Brain pericyte (primary cell): Measurements from ENCODE around the gene EXOSC10.
A peak's percentile ranks its signal among the peaks of the same experiment; 100 is the strongest.
"Not testable (repeated sequence)": the region's sequence is repeated elsewhere in the genome, so short reads cannot be mapped to it uniquely, and the experiment has no call there.

ENCODE experiments used
- DNase-seq: peaks from one replicate; pipeline ENCODE4 v3.0.0-alpha.2; 2012; ENCODE audit warnings: low read depth, low spot score

EXOSC10 gene

GRCh38 chr1:11044086-11044848, 55.4 kb downstream of the EXOSC10 start:
- DNase-seq, result no peak

DNA sequence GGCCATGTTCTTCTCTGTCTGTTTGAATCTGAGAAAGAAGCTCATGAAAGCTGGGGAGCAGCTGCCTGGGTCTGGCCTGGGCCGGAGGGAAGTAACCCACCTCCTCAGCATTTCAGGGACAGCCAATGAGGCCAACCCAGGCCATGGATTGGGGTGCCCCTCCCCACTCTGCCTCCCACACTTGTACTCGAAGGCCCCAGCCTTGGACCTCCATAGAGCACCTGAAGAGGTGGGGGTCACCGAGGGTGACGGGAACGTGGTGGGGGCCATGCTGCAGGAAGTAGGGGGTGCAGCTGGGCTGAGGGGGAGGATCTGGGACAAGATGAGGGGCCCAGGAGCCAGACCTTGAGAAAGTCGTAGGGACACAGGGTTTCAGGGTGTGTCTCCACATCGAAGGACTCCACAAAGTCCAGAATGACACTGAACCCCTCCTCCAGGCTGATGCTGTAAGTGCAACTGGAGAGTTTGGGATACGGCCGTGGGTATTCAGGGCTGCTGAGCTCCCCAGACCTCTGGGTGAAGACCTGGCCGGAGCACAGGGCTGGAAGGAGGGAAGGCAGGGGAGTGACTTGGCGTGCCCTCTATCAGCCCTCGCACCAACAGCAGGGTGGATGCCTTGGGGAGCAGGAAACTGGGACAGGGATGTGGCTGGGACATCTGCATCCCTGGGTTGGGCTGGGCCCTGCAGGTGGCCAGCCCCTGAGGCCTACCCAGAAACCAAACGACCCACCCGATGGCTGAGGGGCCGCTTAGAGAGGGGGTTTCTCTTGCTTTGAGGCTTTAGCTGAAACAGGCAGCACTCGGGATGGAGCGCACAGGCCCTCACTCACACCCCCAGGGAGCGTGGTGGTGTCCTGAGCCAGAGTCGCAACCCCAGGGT, 56.4 kb downstream of the EXOSC10 start:
- no peak for DNase-seq

DNA sequence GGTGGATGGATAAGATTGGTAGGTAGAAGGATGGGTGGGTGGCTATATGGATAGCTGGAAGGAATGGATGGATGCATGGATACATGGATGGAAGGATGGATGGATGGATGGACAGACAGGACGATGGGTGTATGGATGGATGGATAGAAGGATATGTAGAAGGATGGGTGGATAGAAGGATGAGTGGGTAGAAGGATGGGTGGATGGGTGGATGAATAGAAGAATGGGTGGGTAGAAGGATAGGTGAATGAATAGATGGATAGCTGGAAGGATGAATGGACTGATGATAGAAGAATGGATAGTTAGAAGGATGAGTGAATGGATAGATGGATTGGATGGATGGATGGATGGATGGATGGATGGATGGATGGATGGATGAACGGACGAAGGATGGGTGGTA, 57.6 kb downstream of the EXOSC10 start:
- DNase-seq, result no peak

DNA sequence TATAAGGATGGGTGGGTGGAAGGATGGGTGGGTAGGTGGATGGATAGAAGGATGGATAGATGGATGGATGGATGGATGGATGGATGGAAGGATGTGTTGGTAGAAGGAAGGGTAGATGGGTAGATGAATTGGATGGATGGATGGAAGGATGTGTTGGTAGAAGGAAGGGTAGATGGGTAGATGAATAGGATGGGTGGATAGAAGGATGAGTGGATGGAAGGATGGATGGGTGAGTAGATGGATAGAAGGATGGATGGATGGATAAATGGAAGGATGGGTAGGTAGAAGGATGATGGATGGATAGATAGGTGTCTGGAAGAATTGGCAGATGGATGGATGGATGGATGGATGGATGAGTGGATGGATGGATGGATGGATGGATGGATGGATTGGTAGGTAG, 58.6 kb downstream of the EXOSC10 start:
- DNase-seq, result no peak

GRCh38 chr1:11040105-11040429, 59.6 kb downstream of the EXOSC10 start:
- DNase-seq, result not testable (repeated sequence)

GRCh38 chr1:11039351-11040104, 60.1 kb downstream of the EXOSC10 start:
- DNase-seq, result no peak

DNA sequence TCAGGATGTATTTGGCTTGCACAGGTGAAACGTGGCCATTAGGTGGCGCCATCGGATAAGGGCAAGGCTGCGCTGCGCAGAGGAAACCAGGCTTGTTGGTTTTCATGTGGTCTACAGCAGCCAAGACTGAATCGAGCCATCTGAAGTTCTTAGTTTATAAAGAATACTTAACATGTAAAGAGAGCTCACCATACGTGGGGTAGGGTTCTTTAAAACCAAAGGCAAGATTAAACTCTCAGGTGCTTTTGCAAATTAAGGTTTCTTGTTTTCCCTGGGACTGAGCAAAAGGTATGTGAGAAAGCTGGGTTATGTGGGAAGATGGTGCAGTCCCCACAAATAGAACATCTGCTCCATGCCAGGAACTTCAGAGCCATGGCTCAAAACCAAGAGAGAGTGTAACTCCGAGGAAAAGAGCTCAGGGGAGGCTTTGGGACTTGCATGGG, 61.9 kb downstream of the EXOSC10 start:
- DNase-seq, result peak; percentile 50

DNA sequence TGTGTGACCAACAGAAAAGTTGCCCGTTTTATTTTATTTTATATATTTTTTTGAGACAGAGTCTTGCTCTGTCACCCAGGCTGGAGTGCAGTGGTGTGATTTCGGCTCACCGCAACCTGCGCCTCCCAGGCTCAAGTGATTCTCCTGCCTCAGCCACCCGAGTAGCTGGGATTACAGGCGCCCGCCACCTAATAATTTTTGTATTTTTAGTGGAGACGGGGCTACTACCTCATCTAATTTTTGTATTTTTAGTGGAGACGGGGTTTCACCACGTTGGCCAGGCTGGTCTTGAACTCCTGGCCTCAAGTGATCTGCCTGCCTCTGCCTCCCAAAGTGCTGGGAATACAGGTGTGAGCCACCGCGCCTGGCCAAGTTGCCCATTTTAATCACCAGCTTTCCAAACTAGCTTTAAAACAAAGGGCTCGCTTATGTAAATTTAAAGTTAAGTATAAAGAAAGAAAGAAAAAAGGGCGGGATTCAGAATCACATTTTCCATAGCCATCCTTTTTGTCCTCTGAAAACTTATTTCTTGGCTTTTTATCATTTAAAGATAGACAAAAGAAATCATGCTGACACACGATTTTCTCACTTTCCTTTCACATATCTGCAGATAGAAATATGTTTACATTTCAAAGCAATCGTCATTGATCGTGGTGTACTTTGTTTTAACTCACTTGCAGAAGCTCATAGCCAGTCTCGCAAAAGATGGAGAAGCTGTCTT, 62.5 kb downstream of the EXOSC10 start:
- DNase-seq, result not testable (repeated sequence)

- DNase-seq, result no peak
These were observed 67.9 kb downstream of the EXOSC10 start for GRCh38 chr1:11031624-11032262.

DNA sequence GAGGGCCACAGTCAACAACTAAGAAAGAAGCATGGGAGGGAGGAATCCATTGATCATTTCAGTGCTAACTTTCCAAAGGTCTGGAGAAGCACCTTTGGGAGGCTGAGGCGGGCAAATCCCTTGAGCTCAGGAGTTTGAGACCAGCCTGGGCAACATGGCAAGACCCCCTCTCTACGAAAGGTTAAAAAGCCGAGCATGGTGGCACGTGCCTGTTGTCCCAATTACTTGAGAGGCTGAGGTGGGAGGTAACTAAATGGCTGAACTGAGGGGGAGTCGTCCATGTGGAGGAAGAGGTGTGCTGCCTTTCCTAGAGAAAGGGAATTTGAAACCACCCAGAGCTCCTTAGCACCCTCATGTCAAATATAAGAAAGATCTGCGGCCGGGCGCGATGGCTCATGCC, 68.8 kb downstream of the EXOSC10 start:
- DNase-seq, result no peak

GRCh38 chr1:11028018-11028417, 71.7 kb downstream of the EXOSC10 start:
- DNase-seq, result no peak

DNA sequence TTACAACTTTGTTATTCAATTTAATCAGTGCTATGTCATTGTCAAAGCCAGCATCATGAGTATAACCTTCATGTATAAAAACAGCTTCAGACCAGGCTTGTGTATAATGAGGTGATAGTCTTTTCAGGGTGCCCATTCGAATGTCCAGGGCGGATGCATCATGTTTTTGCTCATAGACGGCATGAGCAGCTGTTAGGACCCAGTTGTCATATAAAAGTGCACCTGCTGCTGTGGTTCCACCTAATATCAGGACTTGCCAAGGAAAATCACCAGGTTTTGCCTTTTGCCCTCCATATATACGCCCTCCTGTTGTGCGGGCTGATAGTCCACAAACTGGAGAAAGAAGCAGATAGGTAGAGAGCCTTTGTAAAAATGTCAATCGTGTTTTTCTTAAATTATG, 72.4 kb downstream of the EXOSC10 start:
- DNase-seq, result no peak

- DNase-seq, result no peak
These were observed 72.8 kb downstream of the EXOSC10 start for GRCh38 chr1:11026903-11027302.

DNA sequence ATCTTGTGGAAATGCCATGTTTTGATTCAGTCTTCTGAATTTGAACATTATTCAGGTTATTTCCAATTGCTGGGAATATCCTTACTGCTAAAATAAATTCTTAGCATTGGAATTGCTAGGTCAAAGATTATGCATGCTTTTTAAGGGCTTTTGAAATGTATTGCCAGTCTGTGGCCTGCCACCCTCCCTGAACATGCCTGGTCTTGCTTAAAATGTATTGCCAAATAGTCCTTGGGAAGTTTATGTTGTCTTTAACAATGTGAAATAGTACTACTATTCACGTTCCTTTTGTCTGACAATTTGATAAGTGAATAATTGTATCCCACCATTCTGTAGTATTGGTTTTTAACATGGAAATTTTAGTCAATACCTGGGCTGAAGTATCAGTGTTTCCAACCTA, 73.6 kb downstream of the EXOSC10 start:
- DNase-seq, result no peak

GRCh38 chr1:11025618-11026017, 74.1 kb downstream of the EXOSC10 start:
- no peak for DNase-seq

DNA sequence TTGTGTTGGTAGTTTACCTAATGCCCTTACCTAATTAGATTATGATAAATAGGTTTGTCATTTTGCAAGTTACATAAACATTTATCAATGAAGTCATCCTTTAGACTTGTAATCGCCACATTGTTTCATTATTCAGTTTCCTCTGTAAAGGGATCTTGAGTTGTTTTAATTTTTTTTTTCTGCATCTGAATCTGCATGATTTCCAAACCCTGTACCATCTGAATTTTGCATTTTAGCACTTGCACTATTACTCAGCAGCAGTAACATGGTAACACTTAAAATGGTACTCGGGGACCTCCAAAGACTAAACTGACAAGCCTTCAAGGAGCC, 74.8 kb downstream of the EXOSC10 start:
- no peak for DNase-seq

DNA sequence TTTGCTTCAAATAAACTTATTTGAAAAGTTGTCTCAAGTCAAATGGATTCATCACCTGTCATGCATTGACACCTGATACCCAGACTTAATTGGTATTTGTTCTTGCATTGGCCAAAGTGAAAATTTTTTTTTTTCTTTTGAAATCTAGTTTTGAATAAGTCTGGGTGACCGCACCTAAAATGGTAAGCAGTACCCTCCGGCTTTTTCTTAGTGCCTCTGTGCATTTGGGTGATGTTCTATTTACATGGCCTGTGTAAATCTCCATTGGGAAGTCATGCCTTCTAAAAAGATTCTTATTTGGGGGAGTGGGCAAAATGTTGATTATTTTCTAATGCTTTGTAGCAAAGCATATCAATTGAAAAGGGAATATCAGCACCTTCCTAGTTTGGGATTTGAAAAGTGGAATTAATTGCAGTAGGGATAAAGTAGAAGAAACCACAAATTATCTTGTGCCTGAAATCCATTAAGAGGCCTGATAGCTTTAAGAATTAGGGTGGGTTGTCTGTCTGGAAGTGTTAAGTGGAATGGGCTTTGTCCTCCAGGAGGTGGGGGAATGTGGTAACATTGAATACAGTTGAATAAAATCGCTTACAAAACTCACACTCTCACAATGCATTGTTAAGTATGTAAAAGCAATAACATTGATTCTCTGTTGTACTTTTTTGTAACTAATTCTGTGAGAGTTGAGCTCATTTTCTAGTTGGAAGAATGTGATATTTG, 75.4 kb downstream of the EXOSC10 start:
- DNase-seq, result no peak

DNA sequence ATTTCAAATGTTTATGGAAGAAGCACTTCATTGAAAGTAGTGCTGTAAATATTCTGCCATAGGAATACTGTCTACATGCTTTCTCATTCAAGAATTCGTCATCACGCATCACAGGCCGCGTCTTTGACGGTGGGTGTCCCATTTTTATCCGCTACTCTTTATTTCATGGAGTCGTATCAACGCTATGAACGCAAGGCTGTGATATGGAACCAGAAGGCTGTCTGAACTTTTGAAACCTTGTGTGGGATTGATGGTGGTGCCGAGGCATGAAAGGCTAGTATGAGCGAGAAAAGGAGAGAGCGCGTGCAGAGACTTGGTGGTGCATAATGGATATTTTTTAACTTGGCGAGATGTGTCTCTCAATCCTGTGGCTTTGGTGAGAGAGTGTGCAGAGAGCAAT, 76.5 kb downstream of the EXOSC10 start:
- no peak for DNase-seq

GRCh38 chr1:11019971-11020370, 79.7 kb downstream of the EXOSC10 start:
- no peak for DNase-seq

GRCh38 chr1:11019358-11019757, 80.3 kb downstream of the EXOSC10 start:
- DNase-seq, result not testable (repeated sequence)
